CD4-positive, alpha-beta T cell treated with Interleukin-17A for 1 hour (primary cell): Measurements from ENCODE around the gene CAPN9.

Source experiments
- DNase-seq: peaks from one replicate; pipeline ENCODE4 v3.0.0-alpha.2; 2020

Gene CAPN9

DNA sequence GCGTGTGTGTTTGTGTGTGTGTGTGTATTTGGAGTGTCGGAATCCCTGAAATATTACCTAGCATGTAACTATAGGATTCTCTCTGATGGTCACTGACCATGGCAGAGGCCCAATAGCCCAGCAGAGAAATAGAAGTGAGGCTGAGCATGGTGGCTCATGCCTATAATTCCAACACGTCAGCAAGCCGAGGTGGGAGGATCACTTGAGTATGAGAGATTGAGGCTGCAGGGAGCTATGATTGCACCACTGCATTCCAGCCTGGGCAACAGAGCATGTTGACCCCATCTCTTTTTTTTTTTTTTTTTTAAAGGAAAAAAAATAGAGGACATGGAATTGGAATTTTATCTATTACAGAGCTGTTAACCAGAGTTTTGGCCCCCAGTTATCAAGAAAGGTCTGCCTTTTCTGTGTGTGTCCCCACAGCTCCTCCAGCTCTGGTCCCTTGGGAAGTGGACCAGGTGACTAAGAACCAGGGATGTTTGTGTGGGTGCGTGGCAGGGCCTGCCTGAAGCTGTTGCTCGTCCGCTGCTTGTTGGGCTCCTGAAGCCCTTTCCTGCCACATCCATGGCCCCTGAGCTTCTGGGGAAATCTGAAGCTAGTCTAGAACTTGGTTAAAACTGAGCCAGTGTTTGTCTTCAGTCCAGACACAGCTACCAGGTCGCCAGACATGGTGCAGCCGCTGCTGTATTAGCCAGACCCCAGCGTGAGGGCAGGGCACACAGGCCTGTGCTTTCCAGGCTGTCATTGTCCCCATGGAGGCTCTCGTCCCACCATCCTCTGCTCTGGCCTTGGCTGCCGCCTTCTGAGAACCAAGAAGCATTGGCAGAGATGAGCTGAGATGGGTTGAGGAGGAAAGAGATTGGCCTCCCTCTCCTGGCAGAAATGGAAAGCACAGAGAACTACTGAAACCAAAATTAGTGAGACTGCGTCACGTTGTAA, 25.5 kb downstream of the CAPN9 start:
- DNase-seq = no peak

DNA sequence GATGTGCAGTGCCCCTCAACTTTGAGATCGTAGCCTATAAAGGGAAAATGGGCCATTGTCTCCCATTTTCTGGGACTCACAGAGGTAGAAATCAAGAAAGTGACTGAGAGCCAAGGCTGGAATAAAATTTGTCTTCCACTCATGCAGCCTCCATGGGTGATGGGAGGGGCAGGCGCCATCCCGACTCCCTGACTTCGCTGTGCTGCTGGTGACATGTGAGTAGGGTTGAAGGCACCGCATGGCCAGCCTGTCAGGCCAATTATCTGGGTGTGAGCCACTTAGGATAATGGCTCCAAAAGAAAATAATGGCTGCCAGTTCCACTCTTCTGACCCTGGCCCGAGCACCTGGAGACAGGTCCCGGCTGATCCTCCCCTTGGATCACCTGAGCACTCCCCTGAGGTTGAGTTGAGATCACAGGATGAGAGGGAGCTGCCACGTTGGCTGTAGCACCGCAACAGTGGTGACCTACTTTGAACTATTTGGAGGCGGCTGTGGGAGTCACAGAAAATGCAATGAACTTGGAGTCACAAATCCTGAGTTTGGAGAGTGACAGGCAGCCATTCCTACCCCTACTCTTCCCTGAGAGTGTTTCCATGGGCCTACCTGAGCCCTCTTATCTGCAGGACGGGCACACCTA, 26.3 kb downstream of the CAPN9 start:
- DNase-seq = no peak

DNA sequence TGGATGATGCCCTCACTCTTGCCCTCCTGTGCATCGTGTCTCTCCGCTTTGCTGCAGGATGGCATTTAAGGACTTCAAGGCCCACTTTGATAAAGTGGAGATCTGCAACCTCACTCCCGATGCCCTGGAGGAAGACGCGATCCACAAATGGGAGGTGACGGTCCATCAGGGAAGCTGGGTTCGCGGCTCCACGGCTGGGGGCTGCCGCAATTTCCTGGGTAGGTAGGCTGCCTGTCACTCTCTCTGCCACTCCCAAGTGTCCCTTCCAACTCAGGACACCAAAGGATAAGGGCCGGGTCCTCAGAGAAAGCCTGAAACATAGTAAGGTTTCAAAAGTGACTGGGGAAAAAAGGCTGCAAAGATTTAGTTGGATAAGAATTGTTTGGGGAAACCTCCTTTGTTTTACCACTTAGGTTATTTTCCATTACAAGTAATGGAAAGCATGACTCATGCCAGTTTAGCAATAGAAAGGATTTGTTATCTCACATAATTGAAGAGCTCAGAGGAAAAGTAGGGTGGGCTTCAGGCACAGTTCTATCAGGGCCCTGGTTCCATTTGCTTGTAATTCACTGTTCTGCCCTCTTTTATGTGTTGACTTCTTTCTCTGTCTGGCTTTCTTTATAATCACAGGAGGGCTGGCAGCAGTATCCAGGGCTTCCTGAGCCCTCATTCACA, 31.9 kb downstream of the CAPN9 start:
- no peak for DNase-seq

DNA sequence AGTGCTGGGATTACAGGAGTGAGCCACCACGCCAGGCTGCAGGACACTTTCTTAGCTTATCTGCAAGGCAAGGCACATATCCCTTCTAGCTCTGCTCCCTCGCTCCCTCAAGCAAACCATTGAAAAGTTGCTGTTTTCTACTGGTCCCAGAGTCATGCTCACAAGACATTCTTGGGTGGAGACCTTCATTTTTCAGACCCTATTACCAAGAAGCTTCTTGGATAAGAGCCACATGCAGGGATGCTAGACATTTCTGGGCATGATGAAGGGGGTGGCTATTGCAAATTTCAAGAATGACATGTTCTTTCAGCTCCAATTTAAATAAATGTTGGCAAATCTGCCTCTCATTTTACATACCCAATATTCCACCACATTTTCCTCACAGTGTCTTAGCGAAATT, 33.9 kb downstream of the CAPN9 start:
- no peak for DNase-seq

- no peak for DNase-seq
These were observed 34.4 kb downstream of the CAPN9 start for GRCh38 chr1:230781594-230781993.

GRCh38 chr1:230784163-230784562, 37.0 kb downstream of the CAPN9 start:
- DNase-seq = no peak

DNA sequence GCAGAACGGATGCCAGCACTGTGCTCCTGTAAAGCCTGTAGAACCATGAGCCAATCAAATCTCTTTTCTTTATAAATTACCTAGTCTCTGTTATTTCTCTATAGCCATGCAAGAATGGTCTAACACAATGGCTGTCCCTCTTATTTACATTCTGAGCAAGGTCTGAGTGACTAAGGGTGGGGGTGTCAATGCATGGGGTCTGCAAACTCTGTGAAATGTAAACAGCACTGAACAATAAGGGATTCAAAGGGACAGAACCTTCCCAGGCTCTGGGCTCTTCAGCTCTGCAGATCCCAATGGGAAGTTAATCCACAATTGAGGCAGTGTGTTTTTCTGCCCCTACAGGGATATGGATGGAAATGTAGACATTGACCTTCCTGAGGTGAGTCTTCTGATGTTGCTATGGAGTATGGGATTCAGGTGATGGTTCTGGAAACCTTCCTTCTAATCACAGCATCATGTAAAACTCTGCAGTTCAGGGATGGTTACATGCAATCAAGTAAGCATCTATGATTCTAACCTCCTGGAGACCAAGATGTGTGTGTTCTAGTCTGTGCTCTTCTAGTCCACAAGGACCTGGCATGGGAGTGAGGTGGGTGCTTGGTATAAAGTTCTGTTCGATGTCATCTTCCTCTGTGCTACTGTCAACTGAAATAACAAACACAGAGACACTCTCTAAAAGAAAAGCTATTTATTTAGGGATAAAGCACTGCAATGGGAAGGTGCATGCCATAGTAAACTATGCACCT, 38.6 kb downstream of the CAPN9 start:
- DNase-seq = no peak

DNA sequence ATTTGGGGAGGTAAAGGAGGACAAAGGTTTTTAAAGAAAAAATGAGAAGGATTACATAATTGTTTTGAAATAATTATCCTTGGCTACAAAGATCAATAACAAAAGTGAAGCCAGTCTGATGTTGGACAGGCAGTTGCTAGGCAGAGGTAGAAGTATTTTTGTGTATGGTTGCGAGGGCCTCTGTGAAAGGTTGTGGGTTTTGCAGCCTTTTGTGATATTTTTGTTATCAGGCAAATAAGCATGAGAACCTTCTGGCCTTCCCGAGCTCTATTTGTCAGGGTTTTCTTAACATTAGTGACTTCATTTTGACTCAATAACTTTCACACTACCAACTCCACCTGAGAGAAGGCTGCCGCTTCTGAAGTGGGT, 39.2 kb downstream of the CAPN9 start:
- DNase-seq = no peak

DNA sequence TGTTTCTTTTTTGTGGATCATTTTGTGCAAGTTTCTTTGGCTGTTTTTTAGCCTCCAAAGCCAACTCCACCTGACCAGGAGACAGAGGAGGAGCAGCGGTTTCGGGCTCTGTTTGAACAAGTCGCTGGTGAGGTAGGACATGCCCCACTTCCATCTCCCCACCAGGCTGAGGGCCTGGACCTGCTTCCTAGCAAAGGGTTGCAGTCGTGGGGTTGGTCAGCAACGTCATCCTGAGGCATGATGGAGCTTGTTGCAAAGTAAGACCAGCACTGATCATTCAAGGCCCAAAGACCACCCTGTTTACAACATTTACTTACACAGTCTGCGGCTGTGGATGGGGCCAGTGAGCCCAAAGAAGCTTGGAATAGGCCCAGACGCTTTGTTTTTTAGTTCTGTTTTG, 40.3 kb downstream of the CAPN9 start:
- DNase-seq = no peak

DNA sequence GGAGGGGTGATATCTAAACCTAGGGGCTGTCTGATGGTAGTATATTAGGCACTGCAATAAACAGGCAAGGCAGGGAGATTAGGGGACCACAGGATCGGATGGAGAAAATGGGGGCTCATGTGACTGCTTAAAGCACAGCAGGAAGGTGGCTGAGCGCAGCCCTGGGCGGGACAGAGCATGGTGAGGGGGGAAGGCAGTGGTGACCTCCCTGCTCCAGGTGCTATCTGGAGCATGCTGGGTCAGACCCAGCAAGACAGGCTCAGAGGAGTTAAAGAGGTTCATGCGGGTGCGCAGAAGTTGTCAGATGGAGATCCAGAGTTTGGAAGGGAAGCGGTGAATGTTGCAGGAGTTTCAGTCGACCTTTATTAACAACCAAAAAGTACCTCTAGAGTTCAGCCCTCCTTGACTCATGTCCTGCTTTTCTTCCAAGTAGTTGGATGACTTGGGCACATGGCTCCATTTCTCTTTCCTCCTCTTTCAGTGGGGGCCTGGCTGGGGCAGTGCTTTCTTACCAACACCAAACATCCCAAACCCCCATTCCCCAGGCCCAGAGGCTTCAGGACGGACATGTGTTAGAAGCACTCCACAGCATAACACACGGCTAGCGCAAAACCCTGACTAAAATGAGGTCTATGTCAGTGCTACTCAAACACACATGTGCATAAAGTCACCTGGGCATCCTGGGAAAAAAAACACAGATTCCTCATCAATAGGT, 41.5 kb downstream of the CAPN9 start:
- no peak for DNase-seq

- DNase-seq = no peak
These were observed 42.8 kb downstream of the CAPN9 start for GRCh38 chr1:230790026-230790425.

DNA sequence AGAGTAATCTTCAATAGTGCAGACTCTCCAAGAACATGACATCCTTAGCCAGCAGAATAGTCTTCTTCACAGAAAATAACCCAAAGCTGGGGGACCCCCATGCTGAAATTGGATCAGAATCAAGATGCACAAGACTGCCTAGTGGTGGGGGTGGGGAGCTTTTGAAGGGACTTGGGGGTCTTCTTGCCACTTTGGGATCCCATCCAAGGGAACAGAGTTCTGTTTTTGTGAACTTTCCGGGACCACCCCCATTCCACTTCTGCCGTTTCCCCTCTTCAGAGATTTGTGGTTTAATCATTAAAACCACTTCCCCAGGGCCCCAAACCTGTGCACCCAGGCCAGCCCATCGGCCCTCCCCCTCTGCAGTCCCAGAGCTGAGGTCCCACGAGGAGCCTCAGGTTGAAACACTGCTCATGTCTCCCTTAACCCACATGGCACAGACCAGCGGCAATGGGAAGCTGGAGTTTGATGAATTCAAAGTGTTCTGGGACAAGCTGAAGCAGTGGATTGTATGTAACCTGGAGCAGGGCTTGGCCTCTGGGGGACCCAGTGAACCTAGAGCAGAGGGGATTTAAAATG, 44.9 kb downstream of the CAPN9 start:
- no peak for DNase-seq

GRCh38 chr1:230792691-230793462, 45.7 kb downstream of the CAPN9 start:
- no peak for DNase-seq

DNA sequence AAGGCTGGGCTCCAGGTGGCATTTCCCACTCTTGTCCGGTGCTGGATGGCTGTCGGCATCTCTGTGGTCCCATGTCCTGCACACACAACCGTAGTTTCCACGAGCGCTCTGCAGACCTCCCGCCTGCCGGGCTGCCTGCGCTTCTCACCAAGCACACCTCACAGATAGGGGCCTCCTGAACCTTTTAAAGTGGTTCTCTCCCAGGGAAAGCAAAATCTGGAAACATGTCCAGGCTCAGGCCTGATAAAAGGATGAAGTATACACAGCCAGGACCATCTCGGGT, 46.2 kb downstream of the CAPN9 start:
- DNase-seq = no peak

GRCh38 chr1:230794431-230794830, 47.2 kb downstream of the CAPN9 start:
- no peak for DNase-seq

DNA sequence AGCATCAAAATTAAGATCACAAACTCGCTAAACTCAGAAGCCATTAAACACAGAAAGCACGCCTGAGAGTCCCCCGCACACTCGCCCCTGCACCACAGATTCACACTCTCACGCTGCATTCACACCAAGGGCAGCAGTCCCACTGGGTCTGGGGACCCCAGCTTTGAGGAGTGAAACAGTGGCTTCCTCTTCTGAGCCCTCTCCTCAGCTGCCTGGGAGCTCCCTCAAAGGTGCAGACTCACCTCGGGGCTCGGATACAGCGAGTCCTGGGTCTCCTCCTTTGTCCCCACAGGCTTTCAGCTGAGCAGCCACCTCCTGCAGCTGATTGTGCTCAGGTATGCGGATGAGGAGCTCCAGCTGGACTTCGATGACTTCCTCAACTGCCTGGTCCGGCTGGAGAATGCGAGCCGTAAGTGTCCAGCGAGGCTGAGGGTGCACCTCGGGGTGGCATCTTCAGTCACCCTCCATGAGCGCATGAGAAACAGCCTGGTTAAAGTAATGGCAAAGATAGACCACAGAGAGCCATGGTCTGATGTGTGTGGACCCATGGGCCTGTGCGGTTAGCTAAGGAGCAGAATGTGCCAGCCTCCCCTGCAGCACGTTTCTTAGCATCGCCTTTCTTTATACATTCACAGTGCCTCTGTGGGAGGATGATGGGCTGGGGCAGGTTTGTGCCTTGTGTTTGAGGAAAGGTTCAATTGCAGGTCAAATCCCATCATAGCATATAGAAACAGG, 47.9 kb downstream of the CAPN9 start:
- DNase-seq = no peak

DNA sequence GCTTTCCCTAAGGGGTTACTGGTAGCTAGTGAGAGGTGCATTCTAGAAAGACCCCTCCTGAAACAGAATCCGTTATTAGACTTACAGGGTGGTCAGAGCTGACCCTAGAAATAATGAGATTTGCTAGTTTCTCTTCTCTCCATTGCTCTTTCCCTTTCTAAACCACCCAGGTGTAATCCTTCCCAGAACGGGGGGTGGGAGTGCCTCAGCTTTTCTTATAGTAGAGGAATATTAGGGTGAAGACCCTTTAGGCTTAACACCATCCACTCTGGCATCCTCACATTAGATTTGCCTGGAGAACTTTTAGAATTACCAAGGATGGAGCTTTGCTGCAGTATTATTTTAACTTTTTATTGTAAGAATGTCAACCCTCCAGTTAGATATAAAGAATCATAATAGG, 49.4 kb downstream of the CAPN9 start:
- DNase-seq = no peak

GRCh38 chr1:230797376-230797920, 50.3 kb downstream of the CAPN9 start:
- DNase-seq = no peak

DNA sequence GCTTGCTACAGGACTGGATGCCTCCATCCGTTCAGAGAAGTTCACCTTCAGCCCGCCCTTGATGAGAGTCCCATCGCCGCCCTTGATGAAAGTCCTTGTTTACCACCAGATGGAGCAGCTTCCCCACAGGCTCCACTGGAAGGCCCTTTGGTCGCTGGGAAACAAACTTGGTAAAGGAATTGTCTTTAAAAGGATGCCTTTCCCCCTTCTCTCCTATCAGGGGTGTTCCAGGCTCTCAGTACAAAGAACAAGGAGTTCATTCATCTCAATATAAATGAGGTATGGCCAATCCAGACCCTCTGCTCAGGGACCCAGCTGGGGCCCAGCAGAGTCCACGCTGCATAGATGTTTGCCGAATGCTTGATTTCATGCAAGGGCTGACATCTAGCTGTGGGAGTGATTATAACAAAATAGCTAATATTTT, 50.8 kb downstream of the CAPN9 start:
- peak; percentile 13 for DNase-seq

GRCh38 chr1:230798491-230798890, 51.3 kb downstream of the CAPN9 start:
- DNase-seq = no peak
